Stimulated activated CD8-positive, alpha-beta memory T cell treated with anti-CD3 and anti-CD28 coated beads, Interleukin-4, amount 100 ng/mL, for 24 hours (primary cell): ENCODE measurements around the gene REXO4.

Experiments used
- DNase-seq: peaks from one replicate; pipeline ENCODE4 v3.0.0-alpha.2; 2020; ENCODE audit warnings: low read depth

REXO4 gene

GRCh38 chr9:133367778-133368177, 50.0 kb downstream of the REXO4 start:
- DNase-seq = no peak

- DNase-seq = no peak
Observed at GRCh38 chr9:133367221-133367620, 50.6 kb downstream of the REXO4 start.

GRCh38 chr9:133366435-133366834, 51.4 kb downstream of the REXO4 start:
- DNase-seq = no peak

- no peak for DNase-seq
Observed at GRCh38 chr9:133362359-133363044, 55.3 kb downstream of the REXO4 start.

GRCh38 chr9:133361507-133362092, 56.2 kb downstream of the REXO4 start:
- DNase-seq = no peak

- no peak for DNase-seq
Observed at GRCh38 chr9:133360400-133361393, 57.1 kb downstream of the REXO4 start.

GRCh38 chr9:133359399-133360175, 58.2 kb downstream of the REXO4 start:
- no peak for DNase-seq

- DNase-seq = no peak
Observed at GRCh38 chr9:133357656-133358055, 60.2 kb downstream of the REXO4 start.

- peak; percentile 89 for DNase-seq
Observed at GRCh38 chr9:133356391-133357091, 61.3 kb downstream of the REXO4 start, which contains the start of the genes SURF1 and SURF2. TSS of gene SURF1 (minus strand) at chr9:133356487. CDS start at chr9:133356453, 34 bp downstream. TSS of gene SURF2 (plus strand) at chr9:133356550. CDS start at chr9:133356593, 43 bp downstream.
